ENCODE data around the gene POLD2.

GRCh38 chr7:44117801-44118429 is 5.4 kb downstream of the POLD2 start:
- no peak for TF ChIP-seq CTCF (IDR thresholded peaks at IDR 0.05; ENCODE audit: insufficient read depth, low read length, poor library complexity, severe bottlenecking)
- no peak for TF ChIP-seq EZH2phosphoT487 (conservative IDR thresholded peaks at IDR 0.05; ENCODE audit: low read length)

Data from SU-DHL-6 (cell line).